Measurements from ENCODE around the gene RAB31.

- TF ChIP-seq CTCF (IDR thresholded peaks at IDR 0.05) (no peak), POLR2AphosphoS5 (IDR thresholded peaks at IDR 0.05) (no peak)
These were observed 64.0 kb downstream of the RAB31 start for GRCh38 chr18:9771977-9772660.

Measured in esophagus muscularis mucosa (tissue), 3 donors.